Heart left ventricle (tissue), 16 donors: Measurements from ENCODE around the gene CMKLR1. TPM values are rescaled to one million over a fixed set of nuclear protein-coding genes. Genes with fewer than 3 reads are reported as not detected.

Source experiments
- ATAC-seq, 4 donors: fragments of 200-7000 bp; cut with Tn5 transposase; one replicate each; pipeline ENCODE4 v1.9.1; 2020 to 2022; ENCODE audit warnings: moderate library complexity in 4 of 4, mild to moderate bottlenecking in 3 of 4, moderate number of reproducible peaks in 1 of 4
- DNase-seq, 5 donors: peaks; one replicate each; pipeline ENCODE4 v3.0.0-alpha.2; 2020
- H3K27ac ChIP-seq, 12 donors: fragments of 200-600 bp; sonication (generic) in 4 of 12; one replicate each; pipeline versions ENCODE4 v1.5.0 to v1.8.0; 2016 to 2022; ENCODE audit warnings: mild to moderate bottlenecking in 2 of 12
- H3K27me3 ChIP-seq, 9 donors: fragments of 200-600 bp; sonication (generic) in 2 of 9; one replicate each; pipeline versions ENCODE4 v1.5.1 to v1.8.0; 2016 to 2022; ENCODE audit warnings: mild to moderate bottlenecking in 3 of 9
- H3K36me3 ChIP-seq, 9 donors: fragments of 200-600 bp; sonication (generic) in 2 of 9; one replicate each; pipeline versions ENCODE4 v1.5.0 to v1.8.0; 2018 to 2022; ENCODE audit warnings: mild to moderate bottlenecking in 2 of 9
- H3K4me1 ChIP-seq, 12 donors: fragments of 200-600 bp; sonication (generic) in 4 of 12; one replicate each; pipeline versions ENCODE4 v1.5.0 to v1.8.0; 2016 to 2022; ENCODE audit warnings: mild to moderate bottlenecking in 3 of 12
- H3K4me3 ChIP-seq, 12 donors: fragments of 200-600 bp; sonication (generic) in 4 of 12; one replicate each; pipeline versions ENCODE4 v1.5.0 to v1.8.0; 2017 to 2022; ENCODE audit warnings: mild to moderate bottlenecking in 9 of 12, moderate library complexity in 4 of 12
- H3K9me3 ChIP-seq, 12 donors: fragments of 200-600 bp; sonication (generic) in 4 of 12; one replicate each; pipeline versions ENCODE4 v1.5.0 to v1.8.0; 2016 to 2022; ENCODE audit warnings: mild to moderate bottlenecking in 1 of 12
- POLR2A ChIP-seq, 2 donors: fragments of 450-650 bp; IDR thresholded peaks; one replicate each; pipeline ENCODE4 v1.6.1; 2017; ENCODE audit warnings: antibody characterized with exemption in 2 of 2, mild to moderate bottlenecking in 2 of 2, moderate library complexity in 2 of 2
- WGBS, 4 donors: extraction: QIAGEN DNeasy Blood & Tissue Kit in 2 of 4; methylation state at CpG; one replicate each; pipeline versions ENCODE4 v1.1.5 to v1.1.7; 2013 to 2018; 5-methylcytosine and 5-hydroxymethylcytosine counted together
- intact Hi-C, 10 donors: fragments of 100-400 bp; cut with DNase I; formaldehyde crosslinking; loops; one replicate each; pipeline versions ENCODE4 v1.11.1 to v1.14.2; 2022
- polyA plus RNA-seq, 2 donors: library from polyadenylated mRNA; stranded (reverse); fragments of 200-250 nt; gene quantifications; one replicate each; pipeline ENCODE4 v1.2.3, GENCODE V29; 2013
- total RNA-seq, 9 donors: library from RNA; depleted of rRNA in 2 of 9; stranded (reverse); fragments of >200 nt in 2 of 9; fragmentation: NEBNext Ultra II Directional in 3 of 9; extraction: Animal tissue kit (Norgen Biotek cat#: 25700) in 3 of 9; gene quantifications; one replicate each; pipeline versions ENCODE4 v1.1.0 to v1.2.4, GENCODE V29; 2016 to 2023
- TF ChIP-seq, protein P1 (sequence below), 12 donors: fragments of 200-600 bp; sonication (generic) in 4 of 12; IDR thresholded peaks; one replicate each; pipeline versions ENCODE4 v1.5.0 to v1.8.0; 2018 to 2022; ENCODE audit warnings: antibody characterized with exemption in 12 of 12, mild to moderate bottlenecking in 5 of 12
- donor health status: ischemic (EF 13 %, LVEDD 7.1; RV severe dilation, severe dysfunction).
- donor health status: healthy with polysubstance abuse.
- donor health status: DM: no; HTN: yes; CAD: no.
- donor health status: DM: no; HTN: no; CAD: no.
- donor health status: ischemic (EF 25% LVEDD 6.9; RV normal size, moderate dysfunction).
- donor health status: ischemic (EF 25% LVEDD 5.7; RV mildly dilated, moderate dysfunction).
- donor health status: healthy.
- donor health status: DM: yes; HTN: yes; CAD: no.
- donor health status: ischemic (EF 35%, LVEDD 5.7; RV mildly dilated, moderate dysfunction).
- donor health status: nonischemic (EF 11% LVEDD 7.7; RV severe dilation, severe dysfunction).
- donor health status: DM: yes; HTN: yes; CAD: no.
- donor health status: PGD.
- donor health status: ischemic (EF 29% LVEDD 5.4; RV normal size, mild dysfunction).
- donor health status: nonischemic (EF 23%, LVEDD 6.1; RV moderate dilation, normal function).

Gene CMKLR1
- total and polyA plus RNA-seq, 11 donors: 2.0 to 47.3 (median 7.0) TPM

DNA sequence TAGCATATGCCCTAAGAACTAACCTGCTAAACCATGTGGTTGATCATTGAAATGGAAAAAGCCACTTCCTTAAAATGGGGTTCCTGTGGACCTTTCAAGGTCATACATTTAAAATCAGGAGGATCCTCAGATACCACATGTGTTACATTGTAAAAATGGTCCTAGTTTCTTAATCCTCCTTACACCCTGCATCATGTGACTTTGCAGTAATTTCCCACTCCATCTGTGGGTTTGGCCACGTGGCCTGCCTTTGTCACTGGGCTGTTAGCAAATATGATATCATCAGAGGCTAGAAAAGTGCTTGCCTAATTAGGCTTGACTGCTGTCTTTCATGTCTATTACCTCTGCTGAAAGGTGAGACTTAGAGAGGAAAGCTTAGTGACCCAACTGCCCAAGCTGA lies 70.7 kb downstream of the CMKLR1 start:
- no peak overlapping the region for H3K4me3 ChIP-seq
- H3K27ac ChIP-seq: no peak overlapping the region
- TF ChIP-seq, protein P1, sequence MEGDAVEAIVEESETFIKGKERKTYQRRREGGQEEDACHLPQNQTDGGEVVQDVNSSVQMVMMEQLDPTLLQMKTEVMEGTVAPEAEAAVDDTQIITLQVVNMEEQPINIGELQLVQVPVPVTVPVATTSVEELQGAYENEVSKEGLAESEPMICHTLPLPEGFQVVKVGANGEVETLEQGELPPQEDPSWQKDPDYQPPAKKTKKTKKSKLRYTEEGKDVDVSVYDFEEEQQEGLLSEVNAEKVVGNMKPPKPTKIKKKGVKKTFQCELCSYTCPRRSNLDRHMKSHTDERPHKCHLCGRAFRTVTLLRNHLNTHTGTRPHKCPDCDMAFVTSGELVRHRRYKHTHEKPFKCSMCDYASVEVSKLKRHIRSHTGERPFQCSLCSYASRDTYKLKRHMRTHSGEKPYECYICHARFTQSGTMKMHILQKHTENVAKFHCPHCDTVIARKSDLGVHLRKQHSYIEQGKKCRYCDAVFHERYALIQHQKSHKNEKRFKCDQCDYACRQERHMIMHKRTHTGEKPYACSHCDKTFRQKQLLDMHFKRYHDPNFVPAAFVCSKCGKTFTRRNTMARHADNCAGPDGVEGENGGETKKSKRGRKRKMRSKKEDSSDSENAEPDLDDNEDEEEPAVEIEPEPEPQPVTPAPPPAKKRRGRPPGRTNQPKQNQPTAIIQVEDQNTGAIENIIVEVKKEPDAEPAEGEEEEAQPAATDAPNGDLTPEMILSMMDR (IDR thresholded peaks at IDR 0.05): no peak
- no peak for TF ChIP-seq POLR2A (IDR thresholded peaks at IDR 0.05)
- DNase-seq: no peak
- H3K4me1 ChIP-seq: peaks cover 0 to 8% (median 0%) of the 10 kb centered on the region in 12 donors
- intact Hi-C loops: no loop called here
- WGBS, 4 donors: 29 to 63% (median 44%) methylated on average over 1 of the region's 1 CpG
- H3K27me3 ChIP-seq: no peaks in the 10 kb centered on the region
- ATAC-seq: no peak
- H3K36me3 ChIP-seq: no peaks in the 10 kb centered on the region
- peaks cover 0 to 3% (median 0%) of the 10 kb centered on the region in 12 donors for H3K9me3 ChIP-seq

DNA sequence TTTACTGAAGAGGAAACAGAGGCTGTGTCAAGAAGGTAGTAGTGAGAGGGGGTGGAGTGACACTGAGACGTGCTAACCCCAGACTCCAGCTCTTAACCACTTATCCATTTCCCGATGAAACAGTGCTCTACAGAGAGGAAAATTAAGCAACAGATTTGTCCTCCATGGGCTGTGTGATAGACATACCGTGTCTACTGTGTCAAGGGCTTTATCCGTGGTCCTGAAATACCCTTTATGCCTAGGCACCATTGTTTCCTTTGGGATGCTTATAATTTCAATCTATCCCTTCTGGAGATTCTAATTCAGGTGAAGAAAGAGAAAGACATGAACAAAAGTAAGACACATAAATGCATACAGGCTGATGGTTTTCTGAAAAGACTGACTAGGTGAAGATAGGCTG lies 71.7 kb downstream of the CMKLR1 start:
- Histone ChIP-seq H3K36me3 (no peaks in the 10 kb centered on the region), H3K4me3 (no peak overlapping the region), H3K9me3 (peaks cover 0 to 3% (median 0%) of the 10 kb centered on the region in 12 donors), H3K27ac (no peak overlapping the region), H3K27me3 (no peaks in the 10 kb centered on the region), H3K4me1 (peaks cover 0 to 8% (median 0%) of the 10 kb centered on the region in 12 donors)
- TF ChIP-seq POLR2A (IDR thresholded peaks at IDR 0.05): no peak
- TF ChIP-seq, protein P1 (IDR thresholded peaks at IDR 0.05): no peak
- WGBS, 4 donors: 66 to 77% (median 72%) methylated on average over 4 of the region's 4 CpGs
- ATAC-seq: no peak
- DNase-seq: no peak
- intact Hi-C loops: no loop called here

DNA sequence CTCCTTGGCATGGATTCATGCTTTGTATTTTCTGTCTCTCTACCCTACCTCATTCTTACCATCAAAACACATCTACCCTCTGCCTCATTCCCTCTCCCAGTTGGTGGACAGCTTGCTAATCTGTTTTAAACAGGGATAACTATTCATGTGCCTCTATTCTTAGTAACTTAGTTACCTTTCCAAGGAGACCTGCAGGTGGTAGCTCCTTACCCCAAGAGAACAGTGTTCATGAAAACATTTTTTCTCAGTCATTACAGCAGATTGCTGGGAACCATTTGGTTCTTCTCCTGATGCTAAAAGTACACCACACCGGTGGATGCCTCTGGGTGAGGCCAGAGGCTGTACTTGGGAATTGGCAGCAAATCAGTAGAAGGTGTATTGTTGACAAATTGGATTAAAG lies 73.0 kb downstream of the CMKLR1 start:
- H3K4me3 ChIP-seq: no peak overlapping the region
- WGBS, 4 donors: 67 to 89% (median 75%) methylated on average over 1 of the region's 1 CpG
- H3K9me3 ChIP-seq: peaks cover 0 to 14% (median 6%) of the 10 kb centered on the region in 12 donors
- TF ChIP-seq, protein P1 (IDR thresholded peaks at IDR 0.05): no peak
- TF ChIP-seq POLR2A (IDR thresholded peaks at IDR 0.05): no peak
- H3K27ac ChIP-seq: no peak overlapping the region
- ATAC-seq (no peak), DNase-seq (no peak)
- H3K27me3 ChIP-seq: no peaks in the 10 kb centered on the region
- H3K36me3 ChIP-seq: no peaks in the 10 kb centered on the region
- intact Hi-C loops: no loop called here
- H3K4me1 ChIP-seq: peaks cover 0 to 8% (median 0%) of the 10 kb centered on the region in 12 donors

DNA sequence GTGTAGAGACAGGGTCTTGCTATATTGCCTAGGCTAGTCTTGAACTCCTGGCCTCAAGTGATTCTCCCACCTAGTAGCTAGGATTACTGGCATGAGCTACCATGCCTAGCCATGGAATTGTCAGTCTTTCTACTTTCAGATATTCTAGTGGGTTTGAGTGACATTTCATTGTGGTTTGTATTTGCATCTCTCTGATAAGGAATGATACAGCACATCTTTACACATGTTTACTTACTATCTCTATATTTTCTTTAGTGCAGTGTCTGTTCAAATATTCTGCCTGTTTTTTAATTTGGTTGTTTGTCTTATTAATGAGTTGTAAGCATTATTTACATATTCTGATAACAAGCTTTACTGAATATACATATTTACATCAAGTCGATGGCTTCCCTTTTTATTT lies 73.6 kb downstream of the CMKLR1 start:
- DNase-seq: no peak
- H3K9me3 ChIP-seq: peaks cover 0 to 20% (median 13%) of the 10 kb centered on the region in 12 donors
- peaks cover 0 to 6% (median 0%) of the 10 kb centered on the region in 12 donors for H3K4me1 ChIP-seq
- no peaks in the 10 kb centered on the region for H3K36me3 ChIP-seq
- H3K27ac ChIP-seq: no peak overlapping the region
- ATAC-seq: no peak
- 86 to 96% (median 93%) methylated on average over 1 of the region's 1 CpG for WGBS, 4 donors
- H3K4me3 ChIP-seq: no peak overlapping the region
- no peak for TF ChIP-seq POLR2A (IDR thresholded peaks at IDR 0.05)
- TF ChIP-seq, protein P1 (IDR thresholded peaks at IDR 0.05): no peak
- intact Hi-C loops: no loop called here
- H3K27me3 ChIP-seq: no peaks in the 10 kb centered on the region
